LNCaP clone FGC (cell line): ENCODE measurements around the gene ZFR2.

ENCODE experiments used
- DNase-seq: peaks from one replicate; pipeline ENCODE4 v3.0.0-alpha.2; 2011; ENCODE audit warnings: low read depth
- H3K4me3 ChIP-seq: 2 replicates; pipeline ENCODE4 v1.5.1; 2011; ENCODE audit warnings: mild to moderate bottlenecking, low read depth, low read length, control low read depth
- CTCF ChIP-seq: IDR thresholded peaks from 2 replicates; pipeline ENCODE4 v1.5.1; 2012; ENCODE audit warnings: mild to moderate bottlenecking; ENCODE audit not compliant: control insufficient read depth, insufficient read depth; ENCODE audit errors: extremely low read depth

Gene ZFR2

GRCh38 chr19:3873151-3873550, 4.3 kb upstream of the ZFR2 start:
- H3K4me3 ChIP-seq = no peak overlapping the region
- TF ChIP-seq CTCF = no peak
- no peak for DNase-seq

- no peak for DNase-seq
- TF ChIP-seq CTCF = no peak
- no peak overlapping the region for H3K4me3 ChIP-seq
Measured at GRCh38 chr19:3867971-3868769, 668 bp downstream of the ZFR2 start.

GRCh38 chr19:3866910-3867638, 1.8 kb downstream of the ZFR2 start:
- no peak for DNase-seq
- TF ChIP-seq CTCF = no peak
- no peak overlapping the region for H3K4me3 ChIP-seq

- no peak overlapping the region for H3K4me3 ChIP-seq
- no peak for DNase-seq
- no peak for TF ChIP-seq CTCF
Measured at GRCh38 chr19:3863648-3864047, 5.2 kb downstream of the ZFR2 start.

- no peak overlapping the region for H3K4me3 ChIP-seq
- no peak for TF ChIP-seq CTCF
- DNase-seq = no peak
Measured at GRCh38 chr19:3862826-3863500, 5.9 kb downstream of the ZFR2 start.

- TF ChIP-seq CTCF = no peak
- no peak for DNase-seq
- H3K4me3 ChIP-seq = no peak overlapping the region
Measured at GRCh38 chr19:3860499-3860898, 8.3 kb downstream of the ZFR2 start.
